IMR-90 (cell line): Measurements from ENCODE around the gene TRIM47.

ENCODE experiments used
- CEBPB ChIP-seq: IDR thresholded peaks from 2 replicates; pipeline ENCODE4 v1.6.1; 2012; ENCODE audit warnings: low read depth, low read length, improper control_type of control experiment
- CHD1 ChIP-seq: IDR thresholded peaks from 2 replicates; pipeline ENCODE4 v1.6.1; 2012; ENCODE audit warnings: low read depth, low read length, improper control_type of control experiment
- CTCF ChIP-seq: conservative IDR thresholded peaks from 2 replicates; pipeline ENCODE4 v1.5.1; 2012; ENCODE audit warnings: mild to moderate bottlenecking, low read depth, low read length, improper control_type of control experiment
- FOS ChIP-seq: fragments of 150-350 bp; IDR thresholded peaks from 2 replicates; pipeline ENCODE4 v1.6.1; 2016; ENCODE audit warnings: low read depth, low read length
- MAFK ChIP-seq: IDR thresholded peaks from 2 replicates; pipeline ENCODE4 v1.6.1; 2012; ENCODE audit warnings: low read depth, low read length, improper control_type of control experiment
- POLR2A ChIP-seq: IDR thresholded peaks from 2 replicates; pipeline ENCODE4 v1.6.1; 2012; ENCODE audit warnings: mild to moderate bottlenecking, low read depth, low read length
- RAD21 ChIP-seq: IDR thresholded peaks from 2 replicates; pipeline ENCODE4 v1.6.1; 2012; ENCODE audit warnings: low read length, improper control_type of control experiment
- RCOR1 ChIP-seq: IDR thresholded peaks from 2 replicates; pipeline ENCODE4 v1.6.1; 2012; ENCODE audit warnings: mild to moderate bottlenecking, low read length, improper control_type of control experiment; ENCODE audit not compliant: insufficient replicate concordance
- RFX5 ChIP-seq: IDR thresholded peaks from 2 replicates; pipeline ENCODE4 v1.8.0; 2012; ENCODE audit warnings: low read depth, mild to moderate bottlenecking, low read length, moderate library complexity
- SMC3 ChIP-seq: fragments of 150-350 bp; IDR thresholded peaks from 2 replicates; pipeline ENCODE4 v1.6.1; 2016; ENCODE audit warnings: low read depth, mild to moderate bottlenecking, antibody characterized with exemption, low read length, moderate library complexity
- USF2 ChIP-seq: fragments of 150-350 bp; IDR thresholded peaks from 2 replicates; pipeline ENCODE4 v1.6.1; 2017; ENCODE audit warnings: mild to moderate bottlenecking, antibody characterized with exemption, low read length, low read depth

GRCh38 chr17:75872434-75873351 is 5.7 kb downstream of the TRIM47 start:
- no peak for TF ChIP-seq CTCF
- TF ChIP-seq RFX5, result no peak
- no peak for TF ChIP-seq MAFK
- TF ChIP-seq POLR2A, result no peak
- no peak for TF ChIP-seq USF2
- no peak for TF ChIP-seq RAD21
- TF ChIP-seq CHD1, result no peak
- no peak for TF ChIP-seq SMC3
- TF ChIP-seq FOS, result no peak
- TF ChIP-seq CEBPB, result no peak
- no peak for TF ChIP-seq RCOR1
